ENCODE results near the gene LRRC3B. TPM values are rescaled to one million over a fixed set of nuclear protein-coding genes. Genes with fewer than 3 reads are reported as not detected.

The LRRC3B gene, protein sequence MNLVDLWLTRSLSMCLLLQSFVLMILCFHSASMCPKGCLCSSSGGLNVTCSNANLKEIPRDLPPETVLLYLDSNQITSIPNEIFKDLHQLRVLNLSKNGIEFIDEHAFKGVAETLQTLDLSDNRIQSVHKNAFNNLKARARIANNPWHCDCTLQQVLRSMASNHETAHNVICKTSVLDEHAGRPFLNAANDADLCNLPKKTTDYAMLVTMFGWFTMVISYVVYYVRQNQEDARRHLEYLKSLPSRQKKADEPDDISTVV
- 0.62 TPM for polyA plus RNA-seq (2013, experiment 1 of 2)
- polyA plus RNA-seq (2013, experiment 2 of 2) = 0.76 TPM

DNA sequence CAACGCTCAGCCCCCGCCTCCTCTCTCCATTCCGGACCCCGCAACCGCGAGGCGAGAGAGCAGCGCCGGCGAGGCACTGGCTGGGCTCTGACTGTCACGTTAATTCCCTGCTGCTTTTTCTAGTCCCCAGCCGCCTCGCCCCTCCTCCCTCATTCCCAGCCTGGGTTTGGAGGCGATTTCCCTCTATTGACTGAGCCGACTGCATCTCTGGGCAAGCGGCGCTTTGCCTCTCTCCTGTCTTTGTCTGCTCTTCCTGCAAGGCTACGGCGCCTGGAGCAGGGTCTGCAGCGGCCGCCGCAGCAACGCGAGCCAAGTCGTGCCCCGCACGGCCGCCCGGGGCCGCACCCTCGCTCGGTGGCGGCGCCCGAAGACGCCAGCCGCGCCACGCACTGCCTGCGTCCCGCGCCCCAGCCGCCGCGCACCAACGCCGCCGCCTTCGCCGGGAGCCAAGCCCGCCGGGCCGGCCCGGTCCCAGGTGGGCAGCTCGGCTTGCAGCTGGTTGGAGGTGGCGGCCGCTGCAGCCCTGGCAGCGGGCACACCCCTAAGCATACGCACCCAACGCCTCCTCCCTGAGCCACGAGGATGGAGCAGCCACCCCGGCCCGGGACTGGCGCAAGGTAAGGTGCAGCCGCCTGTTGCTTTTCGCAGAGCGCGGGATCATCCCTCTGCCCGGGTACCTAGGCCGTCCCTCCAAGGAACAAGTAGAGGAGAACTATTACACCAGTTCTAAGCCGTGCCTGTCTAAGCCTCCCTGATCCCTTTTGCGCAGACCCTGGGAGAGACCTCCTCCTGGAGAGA, at the start of gene LRRC3B:
LRRC3B (plus strand) TSS at position 152 of the 798 bp plus-strand sequence. CDS start 86,901 bp downstream, outside the sequence.
- Histone ChIP-seq H2AK5ac (ENCODE audit: low read length) (no peak within 1 kb of the TSS), H3K4ac (ENCODE audit: low read depth, low read length) (no peak within 1 kb of the TSS), H3K56ac (ENCODE audit: low read length) (peak within 1 kb of the TSS; percentile 17), H2BK5ac (ENCODE audit: low read length) (no peak within 1 kb of the TSS), H3K4me2 (ENCODE audit: low read length) (peak within 1 kb of the TSS; percentile 97), H3K27me3 (ENCODE audit: insufficient read depth, low read length, poor library complexity) (peaks cover 11% of the 10 kb centered on the region), H3K4me1 (ENCODE audit: control insufficient read depth, low read depth, low read length) (peaks cover 2% of the 10 kb centered on the region), H3K36me3 (ENCODE audit: control insufficient read depth, insufficient read depth, low read length) (no peaks in the 10 kb centered on the region), H3K79me2 (ENCODE audit: control insufficient read depth, insufficient read depth, low read length) (no peaks in the 10 kb centered on the region), H3K18ac (ENCODE audit: low read length) (peak within 1 kb of the TSS; percentile 20), H3K4me3 (ENCODE audit: low read length) (peak within 1 kb of the TSS; percentile 30), H2BK120ac (ENCODE audit: low read depth, low read length) (no peak within 1 kb of the TSS), H3K9ac (ENCODE audit: low read length) (peak within 1 kb of the TSS; percentile 50), H2BK15ac (replicated peaks; ENCODE audit: low read depth) (no peak within 1 kb of the TSS), H3K27ac (ENCODE audit: low read depth, low read length) (no peak within 1 kb of the TSS), H3K79me1 (ENCODE audit: low read length) (no peaks in the 10 kb centered on the region), H4K5ac (ENCODE audit: low read length) (no peak within 1 kb of the TSS), H3K23ac (ENCODE audit: low read length) (no peak within 1 kb of the TSS), H4K8ac (ENCODE audit: low read depth, low read length) (no peak within 1 kb of the TSS)
- peak; percentile 81 for DNase-seq
- WGBS (ENCODE audit: extremely low coverage, insufficient coverage, low lambda C conversion rate) = no CpG with 5 or more reads among the region's 72 CpGs

DNA sequence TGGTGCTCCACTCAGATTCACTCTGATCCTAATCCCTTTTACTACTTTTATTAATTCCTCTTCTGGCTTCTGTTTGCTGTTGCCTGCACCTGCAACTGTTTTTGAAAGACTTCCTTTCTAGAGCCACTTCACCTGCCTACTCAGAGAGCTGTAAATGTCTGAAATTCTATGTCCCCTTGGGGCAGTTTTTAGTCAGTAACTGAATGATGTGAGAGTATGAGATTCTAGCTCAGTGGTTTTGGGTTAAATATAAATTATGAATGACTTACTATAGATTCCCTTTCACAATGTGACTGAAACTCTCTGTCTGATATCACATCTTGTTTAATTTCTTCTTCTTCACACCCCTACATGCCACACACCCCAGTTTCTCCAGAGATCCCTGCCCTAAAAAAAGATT, 47.8 kb upstream of the LRRC3B start:
- Histone ChIP-seq H2BK5ac (ENCODE audit: low read length) (no peak overlapping the region), H3K56ac (ENCODE audit: low read length) (no peak overlapping the region), H3K23ac (ENCODE audit: low read length) (no peak overlapping the region), H3K4ac (ENCODE audit: low read depth, low read length) (no peak overlapping the region), H3K79me1 (ENCODE audit: low read length) (no peaks in the 10 kb centered on the region), H2AK5ac (ENCODE audit: low read length) (no peak overlapping the region), H2BK15ac (replicated peaks; ENCODE audit: low read depth) (no peak overlapping the region), H3K9ac (ENCODE audit: low read length) (no peak overlapping the region), H2BK120ac (ENCODE audit: low read depth, low read length) (no peak overlapping the region), H4K5ac (ENCODE audit: low read length) (no peak overlapping the region), H3K36me3 (ENCODE audit: control insufficient read depth, insufficient read depth, low read length) (no peaks in the 10 kb centered on the region), H3K4me3 (ENCODE audit: low read length) (no peak overlapping the region), H3K27ac (ENCODE audit: low read depth, low read length) (no peak overlapping the region), H3K27me3 (ENCODE audit: insufficient read depth, low read length, poor library complexity) (no peaks in the 10 kb centered on the region), H3K4me2 (ENCODE audit: low read length) (no peak overlapping the region), H4K8ac (ENCODE audit: low read depth, low read length) (no peak overlapping the region), H3K4me1 (ENCODE audit: control insufficient read depth, low read depth, low read length) (no peaks in the 10 kb centered on the region), H3K18ac (ENCODE audit: low read length) (no peak overlapping the region), H3K79me2 (ENCODE audit: control insufficient read depth, insufficient read depth, low read length) (no peaks in the 10 kb centered on the region)
- no peak for DNase-seq

DNA sequence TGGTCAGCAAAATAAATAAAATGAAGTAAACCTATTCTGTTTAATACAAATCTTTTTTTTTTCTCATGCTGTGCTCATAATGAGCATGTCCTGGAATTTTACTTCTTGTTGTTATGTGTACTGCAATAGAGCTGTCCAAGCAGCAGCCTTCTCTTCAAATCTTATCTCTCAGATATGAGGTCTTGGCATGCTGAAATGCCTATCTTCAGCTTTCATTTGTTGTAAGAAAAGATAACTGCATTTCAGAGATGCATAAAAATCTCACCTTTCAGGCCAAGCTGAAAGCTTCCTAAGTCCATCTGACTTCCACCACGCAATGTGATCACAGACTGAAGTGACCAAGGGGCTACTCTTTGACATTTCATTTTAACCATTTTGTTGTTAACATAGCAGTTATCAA, 43.5 kb upstream of the LRRC3B start:
- H3K4me1 ChIP-seq (ENCODE audit: control insufficient read depth, low read depth, low read length) = no peaks in the 10 kb centered on the region
- no peak overlapping the region for H3K4me3 ChIP-seq (ENCODE audit: low read length)
- H3K4me2 ChIP-seq (ENCODE audit: low read length) = no peak overlapping the region
- H3K4ac ChIP-seq (ENCODE audit: low read depth, low read length) = no peak overlapping the region
- peak; percentile 62 for DNase-seq
- no peak overlapping the region for H2BK120ac ChIP-seq (ENCODE audit: low read depth, low read length)
- H3K79me2 ChIP-seq (ENCODE audit: control insufficient read depth, insufficient read depth, low read length) = no peaks in the 10 kb centered on the region
- no peaks in the 10 kb centered on the region for H3K36me3 ChIP-seq (ENCODE audit: control insufficient read depth, insufficient read depth, low read length)
- H3K56ac ChIP-seq (ENCODE audit: low read length) = no peak overlapping the region
- no peak overlapping the region for H2BK5ac ChIP-seq (ENCODE audit: low read length)
- H4K5ac ChIP-seq (ENCODE audit: low read length) = no peak overlapping the region
- no peaks in the 10 kb centered on the region for H3K79me1 ChIP-seq (ENCODE audit: low read length)
- H3K9ac ChIP-seq (ENCODE audit: low read length) = no peak overlapping the region
- H3K27me3 ChIP-seq (ENCODE audit: insufficient read depth, low read length, poor library complexity) = no peaks in the 10 kb centered on the region
- H2AK5ac ChIP-seq (ENCODE audit: low read length) = no peak overlapping the region
- H4K8ac ChIP-seq (ENCODE audit: low read depth, low read length) = no peak overlapping the region
- H3K23ac ChIP-seq (ENCODE audit: low read length) = no peak overlapping the region
- no peak overlapping the region for H3K18ac ChIP-seq (ENCODE audit: low read length)
- no peak overlapping the region for H3K27ac ChIP-seq (ENCODE audit: low read depth, low read length)
- no CpG with 5 or more reads among the region's 1 CpG for WGBS (ENCODE audit: extremely low coverage, insufficient coverage, low lambda C conversion rate)
- H2BK15ac ChIP-seq (replicated peaks; ENCODE audit: low read depth) = no peak overlapping the region

DNA sequence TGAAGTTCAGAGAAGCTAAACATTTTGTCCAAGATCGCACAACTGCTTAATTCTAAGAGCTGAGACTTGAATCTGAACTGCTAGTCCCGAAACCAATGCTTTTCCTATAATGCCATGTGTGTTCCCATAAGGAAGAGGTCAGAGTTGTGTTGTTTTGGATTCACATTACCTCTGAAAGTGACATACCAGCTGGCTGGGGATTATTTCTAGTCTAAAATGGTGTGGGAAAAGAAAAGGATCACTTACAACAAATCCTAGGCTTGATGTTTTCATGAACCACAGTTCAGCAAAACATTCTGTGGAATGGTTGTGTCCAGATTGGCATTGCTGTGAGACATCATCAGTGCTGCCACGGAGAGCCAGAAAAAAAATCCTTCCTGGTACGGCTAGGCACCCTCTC, 35.0 kb upstream of the LRRC3B start:
- Histone ChIP-seq H3K56ac (ENCODE audit: low read length) (no peak overlapping the region), H2BK15ac (replicated peaks; ENCODE audit: low read depth) (no peak overlapping the region), H3K9ac (ENCODE audit: low read length) (no peak overlapping the region), H3K27ac (ENCODE audit: low read depth, low read length) (no peak overlapping the region), H3K4me2 (ENCODE audit: low read length) (no peak overlapping the region), H2AK5ac (ENCODE audit: low read length) (no peak overlapping the region), H3K4me3 (ENCODE audit: low read length) (no peak overlapping the region), H3K18ac (ENCODE audit: low read length) (no peak overlapping the region), H3K4ac (ENCODE audit: low read depth, low read length) (no peak overlapping the region), H3K79me1 (ENCODE audit: low read length) (no peaks in the 10 kb centered on the region), H3K4me1 (ENCODE audit: control insufficient read depth, low read depth, low read length) (no peaks in the 10 kb centered on the region), H2BK5ac (ENCODE audit: low read length) (no peak overlapping the region), H3K36me3 (ENCODE audit: control insufficient read depth, insufficient read depth, low read length) (no peaks in the 10 kb centered on the region), H4K8ac (ENCODE audit: low read depth, low read length) (no peak overlapping the region), H3K23ac (ENCODE audit: low read length) (no peak overlapping the region), H4K5ac (ENCODE audit: low read length) (no peak overlapping the region), H3K79me2 (ENCODE audit: control insufficient read depth, insufficient read depth, low read length) (no peaks in the 10 kb centered on the region), H3K27me3 (ENCODE audit: insufficient read depth, low read length, poor library complexity) (no peaks in the 10 kb centered on the region), H2BK120ac (ENCODE audit: low read depth, low read length) (no peak overlapping the region)
- WGBS (ENCODE audit: extremely low coverage, insufficient coverage, low lambda C conversion rate) = no CpG with 5 or more reads among the region's 4 CpGs
- no peak for DNase-seq

DNA sequence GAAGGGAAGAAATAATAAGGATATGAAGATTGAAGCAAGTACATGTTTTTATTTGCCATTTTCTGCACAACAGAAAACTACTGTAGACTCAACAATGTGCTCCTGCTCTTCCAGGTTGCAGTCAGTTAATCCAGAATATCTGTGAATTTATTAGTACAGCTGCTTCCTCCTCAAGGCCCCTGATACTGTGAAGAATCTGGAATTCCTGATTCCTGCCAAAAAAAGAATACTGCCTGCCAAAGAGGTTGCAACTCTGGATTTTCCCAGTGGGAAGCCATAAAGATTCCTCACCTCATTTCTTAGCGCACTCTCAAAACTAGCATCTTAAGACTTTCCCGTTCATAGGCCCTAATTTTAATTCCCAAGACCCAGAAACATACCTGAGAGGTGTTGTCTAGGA, 33.6 kb upstream of the LRRC3B start:
- Histone ChIP-seq H3K4me1 (ENCODE audit: control insufficient read depth, low read depth, low read length) (no peaks in the 10 kb centered on the region), H2BK120ac (ENCODE audit: low read depth, low read length) (no peak overlapping the region), H3K79me1 (ENCODE audit: low read length) (no peaks in the 10 kb centered on the region), H3K4me2 (ENCODE audit: low read length) (no peak overlapping the region), H3K36me3 (ENCODE audit: control insufficient read depth, insufficient read depth, low read length) (no peaks in the 10 kb centered on the region), H3K4ac (ENCODE audit: low read depth, low read length) (no peak overlapping the region), H3K18ac (ENCODE audit: low read length) (no peak overlapping the region), H3K56ac (ENCODE audit: low read length) (no peak overlapping the region), H3K27me3 (ENCODE audit: insufficient read depth, low read length, poor library complexity) (no peaks in the 10 kb centered on the region), H2BK15ac (replicated peaks; ENCODE audit: low read depth) (no peak overlapping the region), H4K5ac (ENCODE audit: low read length) (no peak overlapping the region), H3K23ac (ENCODE audit: low read length) (no peak overlapping the region), H2AK5ac (ENCODE audit: low read length) (no peak overlapping the region), H2BK5ac (ENCODE audit: low read length) (no peak overlapping the region), H4K8ac (ENCODE audit: low read depth, low read length) (no peak overlapping the region), H3K27ac (ENCODE audit: low read depth, low read length) (no peak overlapping the region), H3K4me3 (ENCODE audit: low read length) (no peak overlapping the region), H3K79me2 (ENCODE audit: control insufficient read depth, insufficient read depth, low read length) (no peaks in the 10 kb centered on the region), H3K9ac (ENCODE audit: low read length) (no peak overlapping the region)
- no peak for DNase-seq
- WGBS (ENCODE audit: extremely low coverage, insufficient coverage, low lambda C conversion rate) = no CpG with 5 or more reads among the region's 2 CpGs

All from mesendoderm (in vitro differentiated cells).